Liver (tissue), 9 donors: Measurements from ENCODE around the gene ASTN1. TPM values are rescaled to one million over a fixed set of nuclear protein-coding genes. Genes with fewer than 3 reads are reported as not detected.

Experiments
- DNase-seq: peaks from one replicate; pipeline ENCODE4 v3.0.0-alpha.2; 2017; ENCODE audit warnings: low spot score
- H3K27ac ChIP-seq, 2 donors: one replicate each; pipeline ENCODE4 v1.7.0; 2013; ENCODE audit warnings: inconsistent platforms in 2 of 2, low read length in 2 of 2, control low read depth in 1 of 2, low read depth in 1 of 2, mild to moderate bottlenecking in 1 of 2
- H3K27me3 ChIP-seq, 4 donors: one replicate each; pipeline versions ENCODE4 v1.6.1 to v1.7.0; 2013; ENCODE audit warnings: low read length in 3 of 4, inconsistent platforms in 1 of 4, mild to moderate bottlenecking in 1 of 4, moderate library complexity in 1 of 4; ENCODE audit not compliant: control insufficient read depth in 4 of 4, insufficient read depth in 4 of 4
- H3K36me3 ChIP-seq, 4 donors: one replicate each; pipeline versions ENCODE4 v1.6.1 to v1.7.0; 2013; ENCODE audit warnings: low read length in 3 of 4, mild to moderate bottlenecking in 3 of 4, low read depth in 1 of 4, moderate library complexity in 1 of 4; ENCODE audit not compliant: control insufficient read depth in 4 of 4, insufficient read depth in 3 of 4
- H3K4me1 ChIP-seq, 4 donors: one replicate each; pipeline versions ENCODE4 v1.6.1 to v1.7.0; 2013; ENCODE audit warnings: low read length in 3 of 4, mild to moderate bottlenecking in 3 of 4, moderate library complexity in 1 of 4; ENCODE audit not compliant: control insufficient read depth in 4 of 4, insufficient read depth in 4 of 4
- H3K4me3 ChIP-seq, 3 donors: one replicate each; pipeline versions ENCODE4 v1.6.1 to v1.7.0; 2013; ENCODE audit warnings: low read length in 3 of 3, control low read depth in 1 of 3, low read depth in 1 of 3, mild to moderate bottlenecking in 1 of 3
- H3K9ac ChIP-seq, 2 donors: one replicate each; pipeline ENCODE4 v1.7.0; 2013; ENCODE audit warnings: low read length in 2 of 2, mild to moderate bottlenecking in 2 of 2, moderate library complexity in 2 of 2, control low read depth in 1 of 2, low read depth in 1 of 2
- H3K9me3 ChIP-seq, 4 donors: one replicate each; pipeline versions ENCODE4 v1.6.1 to v1.7.0; 2013; ENCODE audit warnings: low read length in 3 of 4; ENCODE audit not compliant: control insufficient read depth in 4 of 4
- EGR1 ChIP-seq, 2 donors: IDR thresholded peaks; 2 replicates each; pipeline ENCODE4 v1.6.1; 2016 to 2018; ENCODE audit warnings: antibody characterized with exemption in 2 of 2, low read depth in 2 of 2
- FOXA1 ChIP-seq: IDR thresholded peaks from 2 replicates; pipeline ENCODE4 v1.6.1; 2016; ENCODE audit warnings: antibody characterized with exemption
- GABPA ChIP-seq, 2 donors: IDR thresholded peaks in 1 of 2; conservative IDR thresholded peaks in 1 of 2; 2 replicates each; pipeline ENCODE4 v1.6.1; 2016; ENCODE audit warnings: antibody characterized with exemption in 2 of 2, mild to moderate bottlenecking in 1 of 2, moderate library complexity in 1 of 2
- HNF4A ChIP-seq, 2 donors: conservative IDR thresholded peaks; 2 replicates each; pipeline ENCODE4 v1.6.1; 2016; ENCODE audit warnings: antibody characterized with exemption in 2 of 2, mild to moderate bottlenecking in 2 of 2
- HNF4G ChIP-seq: IDR thresholded peaks from 2 replicates; pipeline ENCODE4 v1.6.1; 2016; ENCODE audit warnings: antibody characterized with exemption
- JUND ChIP-seq, 2 donors: IDR thresholded peaks; 2 replicates each; pipeline ENCODE4 v1.6.1; 2016; ENCODE audit warnings: antibody characterized with exemption in 2 of 2
- NR2F2 ChIP-seq: IDR thresholded peaks from 2 replicates; pipeline ENCODE4 v1.6.1; 2016; ENCODE audit warnings: antibody characterized with exemption
- RAD21 ChIP-seq, 2 donors: IDR thresholded peaks; 2 replicates each; pipeline ENCODE4 v1.6.1; 2016; ENCODE audit warnings: antibody characterized with exemption in 2 of 2, mild to moderate bottlenecking in 2 of 2
- RXRA ChIP-seq, 2 donors: IDR thresholded peaks; 2 replicates each; pipeline ENCODE4 v1.6.1; 2017 to 2018; ENCODE audit warnings: antibody characterized with exemption in 2 of 2, mild to moderate bottlenecking in 1 of 2
- SP1 ChIP-seq: IDR thresholded peaks from 2 replicates; pipeline ENCODE4 v1.6.1; 2018; ENCODE audit warnings: antibody characterized with exemption, mild to moderate bottlenecking
- TAF1 ChIP-seq: conservative IDR thresholded peaks from 2 replicates; pipeline ENCODE4 v1.6.1; 2016; ENCODE audit warnings: antibody characterized with exemption, mild to moderate bottlenecking
- YY1 ChIP-seq: IDR thresholded peaks from 2 replicates; pipeline ENCODE4 v1.6.1; 2016; ENCODE audit warnings: antibody characterized with exemption, mild to moderate bottlenecking
- WGBS: extraction: QIAGEN DNeasy Blood & Tissue Kit; methylation state at CpG from one replicate; pipeline ENCODE4 v1.1.7; 2013; 5-methylcytosine and 5-hydroxymethylcytosine counted together
- polyA plus RNA-seq, 2 donors: library from polyadenylated mRNA; stranded (reverse) in 1 of 2; unstranded in 1 of 2; fragments of 200-250 nt in 1 of 2; fragments of >200 nt in 1 of 2; fragmentation: Nextera tagmentation in 1 of 2; extraction: Ambion mirVana in 1 of 2; gene quantifications; one replicate each; pipeline versions ENCODE4 v1.2.1 to v1.2.3, GENCODE V29; 2013 to 2015
- total RNA-seq, 2 donors: library from RNA; depleted of rRNA; stranded (reverse); fragments of >200 nt; gene quantifications; one replicate each; pipeline ENCODE4 v1.2.3, GENCODE V29; 2014
- TF ChIP-seq, protein P1 (sequence below): IDR thresholded peaks from 2 replicates; pipeline ENCODE4 v1.6.1; 2016; ENCODE audit warnings: antibody characterized with exemption, mild to moderate bottlenecking
- TF ChIP-seq, protein P2 (sequence below): IDR thresholded peaks from 2 replicates; pipeline ENCODE4 v1.6.1; 2016; ENCODE audit warnings: antibody characterized with exemption
- TF ChIP-seq, protein P3 (sequence below): fragments of 150-350 bp; IDR thresholded peaks from 2 replicates; pipeline ENCODE4 v1.5.1; 2017; ENCODE audit warnings: improper control_type of control experiment, low read depth, low read length; ENCODE audit not compliant: missing input control
- TF ChIP-seq, protein P4 (sequence below): IDR thresholded peaks from 2 replicates; pipeline ENCODE4 v1.6.1; 2016; ENCODE audit warnings: antibody characterized with exemption
- donor health status: healthy.
- donor health status: healthy.
- donor health status: healthy.
- donor health status: healthy.
- donor health status: healthy.

The ASTN1 gene
- total and polyA plus RNA-seq, 4 donors, result 0.10 to 0.28 (median 0.18) TPM

DNA sequence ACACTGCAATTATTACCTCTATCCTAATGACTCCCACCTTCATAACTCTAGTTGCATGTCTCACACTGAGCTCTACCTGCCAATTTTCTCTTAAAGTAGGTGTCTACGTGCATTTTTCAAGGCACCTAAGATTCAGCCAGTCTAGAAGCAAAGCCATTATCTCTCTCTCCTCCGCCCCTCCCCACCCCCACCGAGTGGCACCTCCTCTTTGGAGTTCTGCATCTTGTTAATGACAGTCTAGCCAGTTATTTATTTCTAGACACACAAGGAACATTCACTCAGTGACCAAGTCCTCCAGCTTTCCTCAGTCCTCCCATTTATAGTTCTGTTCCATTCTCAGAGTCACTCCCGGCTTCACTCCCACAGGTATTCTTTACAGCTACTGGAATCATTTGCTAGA is 47.6 kb downstream of the ASTN1 start (continued):
- TF ChIP-seq, protein P1, sequence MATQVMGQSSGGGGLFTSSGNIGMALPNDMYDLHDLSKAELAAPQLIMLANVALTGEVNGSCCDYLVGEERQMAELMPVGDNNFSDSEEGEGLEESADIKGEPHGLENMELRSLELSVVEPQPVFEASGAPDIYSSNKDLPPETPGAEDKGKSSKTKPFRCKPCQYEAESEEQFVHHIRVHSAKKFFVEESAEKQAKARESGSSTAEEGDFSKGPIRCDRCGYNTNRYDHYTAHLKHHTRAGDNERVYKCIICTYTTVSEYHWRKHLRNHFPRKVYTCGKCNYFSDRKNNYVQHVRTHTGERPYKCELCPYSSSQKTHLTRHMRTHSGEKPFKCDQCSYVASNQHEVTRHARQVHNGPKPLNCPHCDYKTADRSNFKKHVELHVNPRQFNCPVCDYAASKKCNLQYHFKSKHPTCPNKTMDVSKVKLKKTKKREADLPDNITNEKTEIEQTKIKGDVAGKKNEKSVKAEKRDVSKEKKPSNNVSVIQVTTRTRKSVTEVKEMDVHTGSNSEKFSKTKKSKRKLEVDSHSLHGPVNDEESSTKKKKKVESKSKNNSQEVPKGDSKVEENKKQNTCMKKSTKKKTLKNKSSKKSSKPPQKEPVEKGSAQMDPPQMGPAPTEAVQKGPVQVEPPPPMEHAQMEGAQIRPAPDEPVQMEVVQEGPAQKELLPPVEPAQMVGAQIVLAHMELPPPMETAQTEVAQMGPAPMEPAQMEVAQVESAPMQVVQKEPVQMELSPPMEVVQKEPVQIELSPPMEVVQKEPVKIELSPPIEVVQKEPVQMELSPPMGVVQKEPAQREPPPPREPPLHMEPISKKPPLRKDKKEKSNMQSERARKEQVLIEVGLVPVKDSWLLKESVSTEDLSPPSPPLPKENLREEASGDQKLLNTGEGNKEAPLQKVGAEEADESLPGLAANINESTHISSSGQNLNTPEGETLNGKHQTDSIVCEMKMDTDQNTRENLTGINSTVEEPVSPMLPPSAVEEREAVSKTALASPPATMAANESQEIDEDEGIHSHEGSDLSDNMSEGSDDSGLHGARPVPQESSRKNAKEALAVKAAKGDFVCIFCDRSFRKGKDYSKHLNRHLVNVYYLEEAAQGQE, result no peak
- no peak for TF ChIP-seq RAD21 (IDR thresholded peaks at IDR 0.05)
- TF ChIP-seq HNF4G, result no peak

DNA sequence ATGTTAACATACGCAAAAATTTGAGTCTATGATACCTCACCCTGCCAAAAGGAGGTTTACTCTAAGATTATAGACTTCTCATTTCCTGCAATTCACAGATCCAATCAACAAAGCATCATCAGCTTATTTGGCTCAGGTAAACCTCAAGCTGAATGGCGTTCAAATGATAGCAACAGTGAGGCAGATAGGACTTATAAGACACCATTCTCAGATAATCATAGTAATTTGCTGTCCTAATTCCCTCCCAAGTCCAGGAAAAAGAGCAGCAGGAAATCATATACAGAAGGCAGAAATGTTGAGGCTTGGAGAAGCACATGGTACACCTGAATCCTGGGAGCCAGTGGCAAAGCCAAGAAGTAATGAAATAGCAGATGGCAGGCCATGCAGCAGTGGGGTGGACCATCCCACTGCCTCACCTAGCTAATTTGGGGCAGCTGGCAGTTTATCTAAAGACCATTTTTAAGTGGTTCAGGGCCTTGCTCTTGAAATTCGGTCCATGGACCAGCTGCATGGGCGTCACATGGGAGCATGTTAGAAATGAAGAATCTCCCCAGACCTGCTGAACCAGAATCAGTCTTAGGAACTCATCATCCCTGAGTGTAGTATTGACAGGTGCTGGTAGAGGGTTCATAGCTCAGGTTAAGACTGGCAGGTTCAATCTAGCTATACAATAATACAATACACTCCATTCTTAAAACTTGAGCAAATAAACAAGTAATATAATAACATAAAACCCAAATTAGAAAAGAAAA is 57.7 kb downstream of the ASTN1 start:
- H3K4me3 ChIP-seq, result no peak overlapping the region
- no peak overlapping the region for H3K27ac ChIP-seq
- no peak overlapping the region for H3K9ac ChIP-seq
- no peak for TF ChIP-seq YY1
- no peak for TF ChIP-seq TAF1
- no peak for TF ChIP-seq RAD21 (IDR thresholded peaks at IDR 0.05)
- TF ChIP-seq NR2F2, result no peak
- no peak for TF ChIP-seq GABPA (IDR thresholded peaks at IDR 0.05 in 1 of 2, conservative IDR thresholded peaks at IDR 0.05 in 1 of 2)
- WGBS, result 69% methylated on average over 4 of the region's 4 CpGs
- H3K9me3 ChIP-seq, result no peaks in the 10 kb centered on the region
- no peaks in the 10 kb centered on the region for H3K27me3 ChIP-seq
- H3K4me1 ChIP-seq, result no peaks in the 10 kb centered on the region
- no peaks in the 10 kb centered on the region for H3K36me3 ChIP-seq
- DNase-seq, result no peak

DNA sequence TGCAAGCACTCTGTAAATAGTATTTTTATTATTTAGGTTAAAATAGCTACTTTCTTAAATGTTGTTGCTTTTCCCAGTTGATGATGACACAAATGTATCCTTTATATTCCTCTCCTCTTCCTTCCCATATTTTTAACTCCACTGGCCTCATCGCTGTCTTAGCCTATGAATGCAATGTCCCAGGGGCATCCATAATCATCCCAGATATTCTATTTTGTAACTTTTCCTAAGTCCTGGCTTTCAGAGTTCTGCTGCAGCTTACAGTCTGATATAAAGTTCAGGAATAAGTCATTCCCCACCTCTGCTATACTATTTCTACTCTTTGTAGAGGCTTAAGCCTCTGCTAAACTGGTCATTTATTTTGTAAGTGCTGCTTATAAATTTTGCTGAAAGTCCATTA is 58.3 kb downstream of the ASTN1 start:
- DNase-seq, result no peak
- Histone ChIP-seq H3K36me3 (no peaks in the 10 kb centered on the region), H3K4me1 (no peaks in the 10 kb centered on the region), H3K9ac (no peak overlapping the region), H3K9me3 (no peaks in the 10 kb centered on the region), H3K4me3 (no peak overlapping the region), H3K27ac (no peak overlapping the region), H3K27me3 (no peaks in the 10 kb centered on the region)
- TF ChIP-seq JUND (IDR thresholded peaks at IDR 0.05), result no peak
- TF ChIP-seq, protein P2, sequence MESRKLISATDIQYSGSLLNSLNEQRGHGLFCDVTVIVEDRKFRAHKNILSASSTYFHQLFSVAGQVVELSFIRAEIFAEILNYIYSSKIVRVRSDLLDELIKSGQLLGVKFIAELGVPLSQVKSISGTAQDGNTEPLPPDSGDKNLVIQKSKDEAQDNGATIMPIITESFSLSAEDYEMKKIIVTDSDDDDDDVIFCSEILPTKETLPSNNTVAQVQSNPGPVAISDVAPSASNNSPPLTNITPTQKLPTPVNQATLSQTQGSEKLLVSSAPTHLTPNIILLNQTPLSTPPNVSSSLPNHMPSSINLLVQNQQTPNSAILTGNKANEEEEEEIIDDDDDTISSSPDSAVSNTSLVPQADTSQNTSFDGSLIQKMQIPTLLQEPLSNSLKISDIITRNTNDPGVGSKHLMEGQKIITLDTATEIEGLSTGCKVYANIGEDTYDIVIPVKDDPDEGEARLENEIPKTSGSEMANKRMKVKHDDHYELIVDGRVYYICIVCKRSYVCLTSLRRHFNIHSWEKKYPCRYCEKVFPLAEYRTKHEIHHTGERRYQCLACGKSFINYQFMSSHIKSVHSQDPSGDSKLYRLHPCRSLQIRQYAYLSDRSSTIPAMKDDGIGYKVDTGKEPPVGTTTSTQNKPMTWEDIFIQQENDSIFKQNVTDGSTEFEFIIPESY, result no peak
- no peak for TF ChIP-seq NR2F2
- TF ChIP-seq SP1, result no peak
- no peak for TF ChIP-seq TAF1
- TF ChIP-seq YY1, result no peak
- TF ChIP-seq, protein P3, sequence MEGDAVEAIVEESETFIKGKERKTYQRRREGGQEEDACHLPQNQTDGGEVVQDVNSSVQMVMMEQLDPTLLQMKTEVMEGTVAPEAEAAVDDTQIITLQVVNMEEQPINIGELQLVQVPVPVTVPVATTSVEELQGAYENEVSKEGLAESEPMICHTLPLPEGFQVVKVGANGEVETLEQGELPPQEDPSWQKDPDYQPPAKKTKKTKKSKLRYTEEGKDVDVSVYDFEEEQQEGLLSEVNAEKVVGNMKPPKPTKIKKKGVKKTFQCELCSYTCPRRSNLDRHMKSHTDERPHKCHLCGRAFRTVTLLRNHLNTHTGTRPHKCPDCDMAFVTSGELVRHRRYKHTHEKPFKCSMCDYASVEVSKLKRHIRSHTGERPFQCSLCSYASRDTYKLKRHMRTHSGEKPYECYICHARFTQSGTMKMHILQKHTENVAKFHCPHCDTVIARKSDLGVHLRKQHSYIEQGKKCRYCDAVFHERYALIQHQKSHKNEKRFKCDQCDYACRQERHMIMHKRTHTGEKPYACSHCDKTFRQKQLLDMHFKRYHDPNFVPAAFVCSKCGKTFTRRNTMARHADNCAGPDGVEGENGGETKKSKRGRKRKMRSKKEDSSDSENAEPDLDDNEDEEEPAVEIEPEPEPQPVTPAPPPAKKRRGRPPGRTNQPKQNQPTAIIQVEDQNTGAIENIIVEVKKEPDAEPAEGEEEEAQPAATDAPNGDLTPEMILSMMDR, result no peak
- TF ChIP-seq, protein P4, sequence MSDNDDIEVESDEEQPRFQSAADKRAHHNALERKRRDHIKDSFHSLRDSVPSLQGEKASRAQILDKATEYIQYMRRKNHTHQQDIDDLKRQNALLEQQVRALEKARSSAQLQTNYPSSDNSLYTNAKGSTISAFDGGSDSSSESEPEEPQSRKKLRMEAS, result no peak
- TF ChIP-seq FOXA1, result no peak
- no peak for TF ChIP-seq RAD21 (IDR thresholded peaks at IDR 0.05)
- TF ChIP-seq RXRA (IDR thresholded peaks at IDR 0.05), result no peak
- no peak for TF ChIP-seq HNF4A (conservative IDR thresholded peaks at IDR 0.05)
- no peak for TF ChIP-seq EGR1 (IDR thresholded peaks at IDR 0.05; ENCODE audit: low read depth in 2 of 2)
- WGBS, result 92% methylated on average over 1 of the region's 1 CpG
